Prostate gland (tissue), 2 donors: ENCODE data around the gene TMEM252. TPM values are rescaled to one million over a fixed set of nuclear protein-coding genes. Genes with fewer than 3 reads are reported as not detected.

Experiments
- DNase-seq: peaks from one replicate; pipeline ENCODE4 v3.0.0-alpha.2; 2019; ENCODE audit warnings: low spot score
- H3K27ac ChIP-seq, 2 donors: fragments of 200-600 bp; sonication (generic); 2 replicates each; pipeline ENCODE4 v1.5.1; 2017 to 2019
- H3K27me3 ChIP-seq: fragments of 200-600 bp; sonication (generic); replicated peaks from 2 replicates; pipeline ENCODE4 v1.5.1; 2019; ENCODE audit not compliant: insufficient read depth
- H3K36me3 ChIP-seq, 2 donors: fragments of 200-600 bp; sonication (generic); 1 replicate in 1 of 2; 2 replicates in 1 of 2; pipeline versions ENCODE4 v1.5.1 to v1.8.1; 2017 to 2019
- H3K4me1 ChIP-seq: fragments of 200-600 bp; sonication (generic); replicated peaks from 2 replicates; pipeline ENCODE4 v1.5.1; 2019
- H3K4me3 ChIP-seq, 2 donors: fragments of 200-600 bp; sonication (generic); 2 replicates each; pipeline ENCODE4 v1.5.1; 2017 to 2019
- H3K9me3 ChIP-seq: fragments of 200-600 bp; sonication (generic); 2 replicates; pipeline ENCODE4 v1.5.1; 2017
- CTCF ChIP-seq, 4 experiments: fragments of 200-600 bp in 2 of 4; fragments of 450-650 bp in 2 of 4; sonication (generic) in 2 of 4; IDR thresholded peaks; 1 replicate in 3 of 4; 2 replicates in 1 of 4; pipeline ENCODE4 v1.5.1; 2016 to 2019; ENCODE audit warnings: antibody characterized with exemption in 4 of 4, mild to moderate bottlenecking in 2 of 4, moderate library complexity in 2 of 4
- POLR2A ChIP-seq: fragments of 450-650 bp; IDR thresholded peaks from one replicate; pipeline ENCODE4 v1.6.1; 2016; ENCODE audit warnings: antibody characterized with exemption, mild to moderate bottlenecking
- POLR2AphosphoS5 ChIP-seq: sonication (generic); formaldehyde crosslinking; IDR thresholded peaks from one replicate; pipeline ENCODE4 v1.6.1; 2017; ENCODE audit warnings: antibody characterized with exemption
- WGBS: methylation state at CpG from one replicate; pipeline ENCODE4 v1.1.5; 2018; 5-methylcytosine and 5-hydroxymethylcytosine counted together
- intact Hi-C: fragments of 100-400 bp; cut with DNase I; formaldehyde crosslinking; loops from one replicate; pipeline ENCODE4 v1.14.2; 2022
- total RNA-seq, 2 donors: library from RNA; depleted of rRNA; stranded (reverse); fragments of >200 nt; gene quantifications; one replicate each; pipeline ENCODE4 v1.1.0, GENCODE V29; 2016

The TMEM252 gene
- total RNA-seq, 2 donors from 2014 or later: not detected

GRCh38 chr9:68492806-68493205 is 47.9 kb downstream of the TMEM252 start:
- no peak for TF ChIP-seq POLR2A
- TF ChIP-seq POLR2AphosphoS5: peak; percentile 47
- Histone ChIP-seq H3K27me3 (no peaks in the 10 kb centered on the region), H3K4me3 (no peak overlapping the region), H3K9me3 (no peaks in the 10 kb centered on the region), H3K36me3 (no peaks in the 10 kb centered on the region), H3K4me1 (no peaks in the 10 kb centered on the region), H3K27ac (peak overlapping the region in 1 of 2 donors; percentile 20)
- 23% methylated on average over 6 of the region's 6 CpGs for WGBS
- peak; percentile 18 for DNase-seq
- intact Hi-C loops: no loop called here

- H3K36me3 ChIP-seq: no peaks in the 10 kb centered on the region
- intact Hi-C loops: no loop called here
- no peak for TF ChIP-seq POLR2AphosphoS5
- no peak for TF ChIP-seq CTCF (IDR thresholded peaks at IDR 0.05)
- no peak for TF ChIP-seq POLR2A
- no peak for DNase-seq
- H3K4me1 ChIP-seq: no peaks in the 10 kb centered on the region
- no peaks in the 10 kb centered on the region for H3K9me3 ChIP-seq
- no peaks in the 10 kb centered on the region for H3K27me3 ChIP-seq
- H3K4me3 ChIP-seq: no peak overlapping the region
- WGBS: 85% methylated on average over 4 of the region's 4 CpGs
- H3K27ac ChIP-seq: no peak overlapping the region
Observed at GRCh38 chr9:68489646-68490045, 51.0 kb downstream of the TMEM252 start.

DNA sequence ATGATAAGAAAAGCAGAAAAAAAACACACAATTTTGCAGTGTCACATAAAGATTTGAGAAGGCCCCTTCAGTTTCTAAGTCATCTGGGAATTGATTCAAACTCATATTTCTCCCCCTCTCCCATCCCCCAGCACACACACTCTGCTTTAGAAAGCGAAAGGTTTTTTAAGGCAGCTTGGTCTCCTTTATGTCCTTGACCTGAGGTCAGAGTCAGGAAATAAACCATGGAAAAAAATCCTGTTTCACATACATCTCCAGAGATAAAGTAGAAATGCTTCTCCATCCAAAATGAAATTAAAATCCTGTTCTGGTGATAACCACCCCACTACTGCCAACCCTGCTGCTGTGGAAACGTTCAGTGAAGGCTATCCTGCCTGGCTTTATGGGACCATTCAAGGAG is 52.6 kb downstream of the TMEM252 start:
- no peaks in the 10 kb centered on the region for H3K27me3 ChIP-seq
- no peaks in the 10 kb centered on the region for H3K4me1 ChIP-seq
- intact Hi-C loops: no loop called here
- no peak overlapping the region for H3K27ac ChIP-seq
- H3K4me3 ChIP-seq: no peak overlapping the region
- no peaks in the 10 kb centered on the region for H3K9me3 ChIP-seq
- 66% methylated on average over 2 of the region's 2 CpGs for WGBS
- no peak for DNase-seq
- H3K36me3 ChIP-seq: no peaks in the 10 kb centered on the region
- TF ChIP-seq POLR2A: no peak
- no peak for TF ChIP-seq POLR2AphosphoS5
- TF ChIP-seq CTCF (IDR thresholded peaks at IDR 0.05): no peak

Other genes with a start within 250 kb of the TMEM252 start
- not detected for gene FOXD4L3, start 238.0 kb downstream of the TMEM252 start, total RNA-seq
- gene PGM5, start 184.3 kb downstream of the TMEM252 start, total RNA-seq: 10 to 100 TPM; 96.5 to 99.6 TPM
- 10 to 100 TPM in 1 of 2 donors, 1 to 10 TPM in 1; 1.6 to 38.3 TPM for gene PIP5K1B, start 164.4 kb upstream of the TMEM252 start, total RNA-seq